ENCODE measurements around the gene PIEZO1. TPM values are rescaled to one million over a fixed set of nuclear protein-coding genes. Genes with fewer than 3 reads are reported as not detected.

Gene PIEZO1
- total RNA-seq, 1 experiment from 2014 or later: 224 TPM

- H3K9me3 ChIP-seq (ENCODE audit: control insufficient read depth in 1 of 2, insufficient read depth in 1 of 2, low read depth in 1 of 2, low read length in 2 of 2): no peaks in the 10 kb centered on the region
- H3K27ac ChIP-seq (ENCODE audit: low read depth, low read length): no peak overlapping the region
- ChIA-PET POLR2A (no interaction called here), CTCF (no interaction called here), RAD21 (ENCODE audit: low non-redundant PET in 1 of 2, low total read pairs in 2 of 2, uncharacterized antibody in 2 of 2, unreplicated experiment in 2 of 2) (no interaction called here)
- H3K4me3 ChIP-seq (replicated peaks in 1 of 2; ENCODE audit: low read depth in 1 of 2, low read length in 2 of 2): no peak overlapping the region
- no TSS peak for BruUV-seq (replicated peaks)
- no peaks in the 10 kb centered on the region for H3K4me1 ChIP-seq (ENCODE audit: control insufficient read depth in 1 of 2, insufficient read depth in 2 of 2, low read length in 2 of 2)
- H3K79me2 ChIP-seq (ENCODE audit: insufficient read depth, low read length): peaks cover 8% of the 10 kb centered on the region; the same call in 1 of the 2 replicates
- peaks cover 40 to 70% of the 10 kb centered on the region in 2 experiments; a peak in 3 of 4 replicates for H3K36me3 ChIP-seq (ENCODE audit: control insufficient read depth in 1 of 2, insufficient read depth in 2 of 2, low read length in 2 of 2)
- H3K4me2 ChIP-seq (ENCODE audit: low read length): no peak overlapping the region
- intact Hi-C loops (cut with micrococcal nuclease): no loop called here
- no peak overlapping the region for H2AFZ ChIP-seq (ENCODE audit: low read depth, low read length, poor library complexity, severe bottlenecking)
- no peak for ATAC-seq
- DNase-seq (ENCODE audit: low read depth, low spot score): no peak
- H3K27me3 ChIP-seq (ENCODE audit: insufficient read depth, low read length): no peaks in the 10 kb centered on the region
- no peaks in the 10 kb centered on the region for H3K9me2 ChIP-seq (ENCODE audit: insufficient read depth)
- TF ChIP-seq CBX3 (IDR thresholded peaks at IDR 0.05; ENCODE audit: low read depth): no peak
- no peak for TF ChIP-seq JUND (IDR thresholded peaks at IDR 0.05)
- TF ChIP-seq ATF3 (IDR thresholded peaks at IDR 0.05): no peak
- no peak for TF ChIP-seq EGR1 (IDR thresholded peaks at IDR 0.05; ENCODE audit: low read depth)
- TF ChIP-seq POLR2AphosphoS5 (IDR thresholded peaks at IDR 0.05; ENCODE audit: low read depth, low read length): no peak
- TF ChIP-seq SP1 (IDR thresholded peaks at IDR 0.05; ENCODE audit: low read depth): no peak
- no peak for TF ChIP-seq POLR2A (IDR thresholded peaks at IDR 0.05; ENCODE audit: borderline replicate concordance, extremely low read depth, insufficient read depth, insufficient read length)
- TF ChIP-seq SIN3A (IDR thresholded peaks at IDR 0.05; ENCODE audit: low read depth): no peak
- TF ChIP-seq CEBPB (IDR thresholded peaks at IDR 0.05; ENCODE audit: low read depth): no peak
- TF ChIP-seq ELF1 (IDR thresholded peaks at IDR 0.05; ENCODE audit: borderline replicate concordance, low read depth): no peak
- TF ChIP-seq ZNF274 (IDR thresholded peaks at IDR 0.05; ENCODE audit: low read depth, low read length): no peak
- no peak for TF ChIP-seq REST (IDR thresholded peaks at IDR 0.05; ENCODE audit: low read depth)
- no peak for TF ChIP-seq EZH2phosphoT487 (IDR thresholded peaks at IDR 0.05; ENCODE audit: borderline replicate concordance)
- TF ChIP-seq TCF7L2 (IDR thresholded peaks at IDR 0.05; ENCODE audit: borderline replicate concordance, extremely low read depth, insufficient read depth, insufficient read length): no peak
- no peak for TF ChIP-seq ZBTB33 (IDR thresholded peaks at IDR 0.05; ENCODE audit: extremely low read depth, insufficient replicate concordance, low read length)
- H4K20me1 ChIP-seq (ENCODE audit: insufficient read depth): no peaks in the 10 kb centered on the region
- H3K9ac ChIP-seq (ENCODE audit: low read length): no peak overlapping the region
Measured at GRCh38 chr16:88726981-88727380, 58.0 kb downstream of the PIEZO1 start.

All from HCT116 (cell line).